ENCODE data around the gene BABAM2. TPM values are rescaled to one million over a fixed set of nuclear protein-coding genes. Genes with fewer than 3 reads are reported as not detected.
"Not testable (repeated sequence)": the region's sequence is repeated elsewhere in the genome, so short reads cannot be mapped to it uniquely, and the experiment has no call there.

BABAM2 gene
- total RNA-seq, 2 experiments from 2014 or later = 50.7 to 51.0 TPM

DNA sequence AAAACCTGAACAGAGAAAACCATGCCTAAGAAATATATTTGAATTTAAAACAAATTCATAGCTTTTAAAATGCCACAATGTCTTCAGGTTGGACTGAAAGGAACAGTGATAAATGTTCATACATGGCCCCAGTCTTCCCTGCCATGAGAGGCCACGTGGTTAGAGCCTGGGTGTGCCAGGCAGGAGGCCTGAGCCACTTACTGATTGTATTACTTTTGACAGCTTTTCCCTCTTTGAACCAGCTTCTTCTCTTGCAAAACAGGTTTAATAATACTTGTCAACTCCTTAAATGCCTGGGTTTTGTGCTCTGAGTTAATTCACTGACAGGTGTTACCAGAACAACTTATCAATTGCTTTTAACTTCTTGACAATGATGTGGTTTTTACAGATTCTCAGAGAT, 27.4 kb upstream of the BABAM2 start:
- Mint-ChIP-seq H3K36me3 (peaks cover 4% of the 10 kb centered on the region), H3K27ac (no peak overlapping the region), H3K9me3 (no peaks in the 10 kb centered on the region), H3K27me3 (peaks cover 3% of the 10 kb centered on the region), H3K4me3 (no peak overlapping the region), H3K4me1 (peaks cover 10% of the 10 kb centered on the region)
- DNase-seq = no peak
- POLR2A ChIA-PET = no interaction called here
- no peak for ATAC-seq (ENCODE audit: low read depth)

DNA sequence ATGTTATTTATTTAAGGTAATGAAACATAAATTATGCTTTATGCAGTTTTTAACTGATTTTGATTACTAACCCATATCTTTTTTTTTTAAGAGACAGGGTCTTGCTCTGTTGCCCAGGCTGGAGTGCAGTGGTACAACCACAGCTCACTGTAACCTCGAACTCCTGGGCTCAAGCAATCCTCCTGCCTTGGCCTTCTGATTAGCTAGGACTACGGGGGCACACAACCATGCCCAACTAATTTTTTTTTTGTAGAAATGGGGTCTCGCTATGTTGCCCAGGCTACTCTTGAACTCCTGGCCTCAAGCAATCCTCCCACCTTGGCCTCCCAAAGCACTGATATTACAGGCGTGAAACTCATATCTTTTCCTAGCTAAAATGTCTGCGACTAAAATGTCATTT, 26.6 kb upstream of the BABAM2 start:
- not testable (repeated sequence) for H3K4me3 Mint-ChIP-seq; DNase-seq; H3K4me1 Mint-ChIP-seq; H3K9me3 Mint-ChIP-seq; H3K27me3 Mint-ChIP-seq; ATAC-seq (ENCODE audit: low read depth); H3K36me3 Mint-ChIP-seq; H3K27ac Mint-ChIP-seq
- POLR2A ChIA-PET = interaction anchor here (0.8 kb wide), 1 partner anchor 26 kb away, joined by 3 read pairs; the partner anchor contains the start of genes BABAM2 and RBKS

DNA sequence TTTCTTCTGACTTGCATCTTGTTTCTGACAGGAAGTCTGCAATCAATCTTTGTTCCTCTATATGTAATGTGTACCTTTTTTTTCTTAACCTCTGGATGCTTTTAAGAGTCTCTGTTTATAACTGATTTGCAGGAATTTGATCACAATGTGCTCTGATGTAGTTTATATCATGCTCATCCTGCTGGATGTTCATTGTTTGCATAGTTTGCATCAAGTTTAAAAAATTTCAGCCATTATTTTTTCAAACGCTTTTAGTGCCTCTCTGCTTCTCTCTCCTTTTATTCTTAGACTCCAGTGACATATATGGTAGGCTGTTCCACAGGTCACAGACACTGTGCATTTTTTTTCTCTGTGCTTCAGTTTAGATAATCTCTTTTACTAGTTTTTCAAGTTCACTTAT, 24.3 kb upstream of the BABAM2 start:
- POLR2A ChIA-PET = interaction anchor here (0.7 kb wide), 1 partner anchor 378 kb away, joined by 3 read pairs; no protein-coding TSS in a partner anchor
- Mint-ChIP-seq H3K9me3 (no peaks in the 10 kb centered on the region), H3K4me3 (no peak overlapping the region), H3K4me1 (peaks cover 8% of the 10 kb centered on the region), H3K36me3 (peaks cover 7% of the 10 kb centered on the region), H3K27me3 (peaks cover 3% of the 10 kb centered on the region), H3K27ac (no peak overlapping the region)
- ATAC-seq (ENCODE audit: low read depth) (no peak), DNase-seq (no peak)

DNA sequence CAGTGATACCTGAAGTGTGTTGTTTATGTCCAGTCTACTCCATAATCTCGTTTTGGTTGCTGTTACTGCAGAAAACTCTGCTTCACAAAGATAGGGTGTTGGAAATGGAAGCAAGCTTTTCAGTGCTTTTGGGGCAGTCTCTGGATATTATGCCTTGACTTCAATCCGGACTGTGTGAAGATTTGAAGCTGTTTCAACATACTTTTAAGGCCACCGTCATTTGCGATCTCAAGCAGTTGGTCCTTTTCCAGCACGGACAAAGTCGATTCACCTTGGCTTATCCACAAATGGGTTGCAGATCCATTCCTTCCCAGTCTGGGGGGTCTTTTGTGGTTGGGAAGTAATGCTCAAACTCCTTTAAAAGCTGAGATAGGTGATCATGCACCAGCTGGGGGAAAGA, 20.8 kb upstream of the BABAM2 start:
- Mint-ChIP-seq H3K36me3 (peaks cover 9% of the 10 kb centered on the region), H3K27me3 (peaks cover 3% of the 10 kb centered on the region), H3K4me3 (no peak overlapping the region), H3K27ac (no peak overlapping the region), H3K9me3 (peaks cover under 1% of the 10 kb centered on the region), H3K4me1 (peaks cover 8% of the 10 kb centered on the region)
- POLR2A ChIA-PET = no interaction called here
- DNase-seq (no peak), ATAC-seq (ENCODE audit: low read depth) (no peak)

DNA sequence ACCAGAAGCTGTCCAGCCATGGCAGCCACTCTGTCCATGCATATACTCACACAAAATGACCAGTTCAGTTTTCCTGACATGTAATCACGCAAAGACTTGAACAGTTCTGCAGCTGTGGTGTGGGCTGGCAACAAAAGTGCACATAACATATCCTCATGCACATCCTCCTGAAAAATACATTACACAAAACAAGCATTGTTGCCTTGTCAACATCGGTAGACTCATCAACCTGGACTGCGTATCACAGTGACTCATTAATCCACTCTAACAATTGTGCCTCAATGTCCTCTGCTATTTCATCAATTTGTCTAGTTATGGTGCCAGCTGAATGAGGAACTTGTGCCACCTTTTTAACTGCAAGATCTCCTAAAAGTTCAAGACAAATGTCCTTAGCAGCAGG, 19.8 kb upstream of the BABAM2 start:
- Mint-ChIP-seq H3K27ac (no peak overlapping the region), H3K9me3 (peaks cover 4% of the 10 kb centered on the region), H3K4me3 (no peak overlapping the region), H3K36me3 (peaks cover 15% of the 10 kb centered on the region), H3K4me1 (peaks cover 8% of the 10 kb centered on the region), H3K27me3 (peaks cover 3% of the 10 kb centered on the region)
- POLR2A ChIA-PET = interaction anchor here (1.0 kb wide), 1 partner anchor 20 kb away, joined by 5 read pairs; the partner anchor contains the start of genes BABAM2 and RBKS
- no peak for DNase-seq
- no peak for ATAC-seq (ENCODE audit: low read depth)

DNA sequence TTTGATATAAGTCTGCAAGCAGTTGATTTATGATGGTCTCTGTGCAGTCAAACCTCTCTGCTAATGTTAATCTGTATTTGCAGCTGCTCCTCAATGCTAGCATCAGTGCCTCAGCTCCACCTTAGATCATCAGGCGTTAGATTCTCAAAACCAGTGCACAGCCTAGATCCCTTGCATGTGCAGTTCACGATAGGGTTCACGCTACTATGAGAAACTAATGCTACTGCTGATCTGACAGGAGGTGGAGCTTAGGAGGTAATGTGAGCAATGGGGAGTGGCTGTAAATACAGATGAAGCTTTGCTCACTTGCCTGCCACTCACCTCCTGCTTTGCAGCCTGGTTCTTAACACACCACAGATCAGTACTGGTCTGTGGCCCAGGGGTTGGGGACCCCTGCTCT, 18.7 kb upstream of the BABAM2 start:
- POLR2A ChIA-PET = interaction anchor here (0.6 kb wide), 1 partner anchor 22 kb away, joined by 3 read pairs; no protein-coding TSS in a partner anchor
- peaks cover 5% of the 10 kb centered on the region for H3K9me3 Mint-ChIP-seq
- peaks cover 16% of the 10 kb centered on the region for H3K36me3 Mint-ChIP-seq
- no peak overlapping the region for H3K27ac Mint-ChIP-seq
- H3K27me3 Mint-ChIP-seq = no peaks in the 10 kb centered on the region
- H3K4me3 Mint-ChIP-seq = no peak overlapping the region
- DNase-seq (no peak), ATAC-seq (ENCODE audit: low read depth) (no peak)
- peaks cover 3% of the 10 kb centered on the region for H3K4me1 Mint-ChIP-seq

DNA sequence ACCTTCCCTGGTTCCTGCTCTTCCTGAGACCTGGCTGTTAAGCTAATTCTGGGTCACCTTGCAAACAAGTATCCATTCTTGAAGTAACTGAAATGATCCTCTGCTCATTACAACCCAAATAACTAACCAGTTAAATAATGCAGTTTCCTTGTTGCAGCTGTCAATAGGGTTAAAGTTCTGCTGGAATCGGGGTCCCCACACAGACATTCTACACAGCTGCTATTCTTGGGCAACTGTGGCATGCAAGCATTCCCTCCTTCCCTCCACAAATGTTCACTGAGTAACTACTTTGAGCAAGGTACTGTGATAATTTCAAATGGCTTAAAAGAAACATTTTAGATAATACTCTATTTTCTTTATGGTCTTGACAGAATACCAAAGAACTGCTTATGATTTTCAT, 17.4 kb upstream of the BABAM2 start:
- no peak overlapping the region for H3K27ac Mint-ChIP-seq
- peaks cover 15% of the 10 kb centered on the region for H3K36me3 Mint-ChIP-seq
- peaks cover 2% of the 10 kb centered on the region for H3K4me1 Mint-ChIP-seq
- DNase-seq (no peak), ATAC-seq (ENCODE audit: low read depth) (no peak)
- no peaks in the 10 kb centered on the region for H3K27me3 Mint-ChIP-seq
- POLR2A ChIA-PET = interaction anchor here (0.6 kb wide), 1 partner anchor 17 kb away, joined by 3 read pairs; the partner anchor contains the start of genes BABAM2 and RBKS
- H3K9me3 Mint-ChIP-seq = peaks cover 7% of the 10 kb centered on the region
- H3K4me3 Mint-ChIP-seq = no peak overlapping the region

DNA sequence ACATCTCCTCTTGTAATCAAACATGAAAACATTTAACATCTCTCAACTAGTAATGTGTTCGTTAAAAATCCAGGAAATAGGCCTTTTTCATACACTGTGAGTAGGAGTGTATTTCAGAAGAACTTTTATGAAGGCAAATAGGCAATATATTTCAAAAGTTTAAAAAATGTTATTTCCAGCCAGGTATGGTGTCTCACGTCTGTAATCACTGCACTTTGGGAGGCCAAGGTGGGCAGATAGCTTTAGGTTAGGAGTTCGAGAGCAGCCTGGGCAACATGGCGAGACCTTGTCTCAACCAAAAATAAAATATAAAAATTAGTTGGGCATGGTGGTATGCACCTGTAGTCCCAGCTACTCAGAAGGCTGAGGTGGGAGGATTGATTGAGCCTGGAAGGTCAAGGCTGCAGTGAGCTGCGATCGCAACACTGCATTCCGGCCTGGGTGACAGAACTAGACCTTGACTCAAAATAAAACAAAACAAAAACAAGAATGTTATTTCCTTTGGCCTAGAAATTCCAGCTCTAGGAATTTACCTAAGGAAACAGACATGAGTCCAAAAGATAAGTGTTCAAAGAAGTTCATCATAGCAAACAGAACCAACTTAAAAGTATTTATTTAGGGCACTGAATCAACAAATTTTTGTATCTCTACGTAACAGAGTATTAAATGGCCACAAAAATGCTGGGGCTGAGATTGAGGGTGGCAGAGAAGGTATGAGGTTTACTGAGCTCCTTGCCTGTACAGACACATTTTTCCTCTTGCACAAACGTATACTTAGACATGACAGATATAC, 15.2 kb upstream of the BABAM2 start:
- Mint-ChIP-seq H3K9me3 (peaks cover 13% of the 10 kb centered on the region), H3K27ac (no peak overlapping the region), H3K4me1 (no peaks in the 10 kb centered on the region), H3K36me3 (peaks cover 14% of the 10 kb centered on the region), H3K27me3 (no peaks in the 10 kb centered on the region), H3K4me3 (no peak overlapping the region)
- DNase-seq = no peak
- ATAC-seq (ENCODE audit: low read depth) = no peak
- POLR2A ChIA-PET = no interaction called here

DNA sequence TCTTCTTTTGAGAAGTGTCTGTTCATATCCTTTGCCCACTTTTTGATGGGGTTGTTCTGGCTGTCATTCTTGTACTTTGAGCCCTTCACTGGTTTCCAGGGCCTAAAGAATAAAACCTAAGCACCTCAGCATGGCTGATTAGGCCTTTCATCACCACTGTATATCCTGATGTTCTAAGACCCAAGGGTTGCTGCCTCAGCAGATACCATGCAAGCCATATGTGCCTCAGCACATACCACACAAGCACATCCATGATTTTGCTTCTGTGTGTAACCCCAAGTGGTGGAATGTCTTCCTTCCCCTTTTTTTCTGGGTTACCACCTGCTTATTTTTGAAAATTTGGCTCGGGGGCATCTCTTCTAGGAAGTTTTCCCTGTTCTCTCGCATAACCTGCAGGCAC, 11.7 kb upstream of the BABAM2 start:
- POLR2A ChIA-PET = no interaction called here
- Mint-ChIP-seq H3K27ac (no peak overlapping the region), H3K9me3 (peaks cover 23% of the 10 kb centered on the region), H3K36me3 (peaks cover 24% of the 10 kb centered on the region), H3K27me3 (no peaks in the 10 kb centered on the region), H3K4me1 (no peaks in the 10 kb centered on the region), H3K4me3 (no peak overlapping the region)
- ATAC-seq (ENCODE audit: low read depth) (no peak), DNase-seq (no peak)

DNA sequence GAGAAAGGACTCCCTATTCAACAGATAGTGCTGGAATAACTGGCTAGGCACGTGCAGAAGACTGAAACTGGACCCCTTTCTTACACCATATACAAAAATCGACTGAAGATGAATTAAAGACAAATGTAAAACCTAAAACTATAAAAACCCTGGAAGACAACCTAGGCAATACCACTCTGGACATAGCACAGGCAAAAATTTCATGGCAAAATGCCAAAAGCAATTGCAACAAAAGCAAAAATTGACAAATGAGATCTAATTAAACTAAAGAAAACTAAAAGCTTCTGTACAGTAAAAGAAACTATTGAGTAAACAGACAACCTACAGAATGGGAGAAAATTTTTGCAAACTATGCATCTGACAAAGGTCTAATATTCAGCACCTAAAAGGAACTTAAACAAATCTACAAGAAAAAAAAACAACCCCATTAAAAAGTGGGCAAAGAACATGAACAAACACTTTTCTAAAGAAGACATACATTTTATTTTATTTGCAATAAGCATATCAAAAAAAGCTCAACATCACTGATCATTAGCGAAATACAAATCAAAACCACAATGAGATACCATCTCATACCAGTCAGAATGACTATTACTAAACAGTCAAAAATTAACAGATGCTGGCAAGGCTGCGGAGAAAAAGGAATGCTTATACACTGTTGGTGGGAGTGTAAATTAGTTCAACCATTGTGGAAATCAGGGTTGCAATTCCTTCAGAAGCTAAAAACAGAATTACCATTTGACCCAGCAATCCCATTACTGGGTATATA, 8.5 kb upstream of the BABAM2 start:
- POLR2A ChIA-PET; ATAC-seq (ENCODE audit: low read depth); H3K4me3 Mint-ChIP-seq; H3K27me3 Mint-ChIP-seq; H3K4me1 Mint-ChIP-seq; DNase-seq; H3K27ac Mint-ChIP-seq: not testable (repeated sequence)
- peaks cover 13% of the 10 kb centered on the region for H3K36me3 Mint-ChIP-seq
- H3K9me3 Mint-ChIP-seq = peaks cover 17% of the 10 kb centered on the region

DNA sequence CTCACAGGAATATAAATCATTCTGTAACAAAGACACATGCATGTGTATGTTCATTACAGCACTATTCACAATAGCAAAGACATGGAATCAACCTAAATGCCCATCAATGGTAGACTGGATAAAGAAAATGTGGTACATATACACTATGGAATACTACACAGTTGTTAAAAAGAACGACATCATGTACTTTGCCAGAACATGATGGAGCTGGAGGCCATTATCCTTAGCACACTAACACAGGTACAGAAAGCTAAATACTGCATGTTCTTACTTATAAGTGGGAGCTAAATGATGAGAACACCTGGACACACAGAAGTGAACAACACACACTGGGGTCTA, 8.0 kb upstream of the BABAM2 start:
- H3K36me3 Mint-ChIP-seq = peaks cover 12% of the 10 kb centered on the region
- H3K4me1 Mint-ChIP-seq; H3K4me3 Mint-ChIP-seq; H3K27ac Mint-ChIP-seq; DNase-seq; POLR2A ChIA-PET; ATAC-seq (ENCODE audit: low read depth); H3K27me3 Mint-ChIP-seq: not testable (repeated sequence)
- H3K9me3 Mint-ChIP-seq = peaks cover 17% of the 10 kb centered on the region

DNA sequence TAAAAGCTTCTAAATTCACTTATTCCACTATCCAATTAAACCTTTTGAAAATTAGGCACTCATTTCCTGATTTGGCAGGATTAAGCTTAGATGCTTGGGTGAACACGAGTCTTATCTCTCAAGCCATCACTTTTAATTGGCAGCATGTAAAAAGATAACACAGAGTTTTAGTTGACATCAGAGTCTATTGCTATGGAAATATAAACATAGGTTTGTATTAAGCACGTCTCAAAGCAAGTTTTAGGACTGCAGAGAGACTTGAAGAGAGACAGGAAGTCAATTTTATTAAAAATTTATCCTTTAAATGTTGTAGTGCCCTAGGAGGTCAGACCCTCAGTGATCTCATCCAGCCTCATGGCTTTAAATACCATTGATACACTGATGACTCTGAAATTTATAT, 5.9 kb upstream of the BABAM2 start:
- no peak for ATAC-seq (ENCODE audit: low read depth)
- POLR2A ChIA-PET = no interaction called here

DNA sequence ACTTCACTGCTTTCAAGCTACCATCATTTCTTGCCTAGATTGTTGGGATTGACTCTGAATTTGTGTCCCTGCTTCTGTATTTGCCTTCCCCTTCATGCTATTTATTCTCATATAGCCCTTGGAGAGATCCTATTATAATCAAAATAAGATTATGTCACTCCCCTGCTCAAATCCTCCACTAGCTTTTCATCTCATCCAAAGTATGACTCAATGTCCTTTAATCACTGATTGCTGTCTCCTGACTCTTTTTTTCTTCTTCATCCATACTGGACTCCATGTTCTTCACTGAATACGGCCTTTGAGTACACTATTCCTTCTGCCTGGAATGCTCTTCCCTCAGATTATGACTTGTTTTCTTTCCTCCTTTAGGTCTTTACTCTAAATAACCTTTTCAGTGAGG, 5.3 kb upstream of the BABAM2 start:
- no peaks in the 10 kb centered on the region for H3K27me3 Mint-ChIP-seq
- DNase-seq (no peak), ATAC-seq (ENCODE audit: low read depth) (no peak)
- peaks cover 9% of the 10 kb centered on the region for H3K9me3 Mint-ChIP-seq
- no peak overlapping the region for H3K27ac Mint-ChIP-seq
- POLR2A ChIA-PET = no interaction called here
- H3K36me3 Mint-ChIP-seq = peaks cover 10% of the 10 kb centered on the region
- H3K4me1 Mint-ChIP-seq = peaks cover 6% of the 10 kb centered on the region
- no peak overlapping the region for H3K4me3 Mint-ChIP-seq

More for the DNA sequence above, 5.9 kb upstream of the BABAM2 start:
- H3K4me3 Mint-ChIP-seq = no peak overlapping the region
- H3K9me3 Mint-ChIP-seq = peaks cover 12% of the 10 kb centered on the region
- DNase-seq = no peak
- no peak overlapping the region for H3K27ac Mint-ChIP-seq
- no peaks in the 10 kb centered on the region for H3K27me3 Mint-ChIP-seq
- H3K4me1 Mint-ChIP-seq = peaks cover 5% of the 10 kb centered on the region
- H3K36me3 Mint-ChIP-seq = peaks cover 11% of the 10 kb centered on the region

DNA sequence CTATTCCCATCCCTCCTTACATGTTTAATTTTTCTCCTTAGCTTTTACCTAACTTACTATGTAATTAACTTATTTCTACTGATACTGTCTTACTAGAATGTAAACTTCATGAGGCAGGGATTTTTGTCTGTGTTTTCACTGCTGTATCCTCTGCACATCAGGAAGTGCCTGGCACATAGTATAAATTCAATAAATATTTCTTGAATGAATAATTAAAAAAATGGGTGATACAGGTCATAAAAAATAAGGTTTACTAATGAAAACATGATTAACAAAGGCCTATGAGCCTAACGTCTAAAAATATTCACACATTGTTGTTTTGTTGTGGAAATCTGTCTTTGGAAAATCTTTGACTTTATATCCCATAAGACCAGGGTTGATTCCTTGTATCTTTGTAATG, 4.9 kb upstream of the BABAM2 start:
- no peak for ATAC-seq (ENCODE audit: low read depth)
- DNase-seq = no peak
- Mint-ChIP-seq H3K36me3 (peaks cover 7% of the 10 kb centered on the region), H3K4me1 (peaks cover 6% of the 10 kb centered on the region), H3K4me3 (no peak overlapping the region), H3K27me3 (no peaks in the 10 kb centered on the region), H3K27ac (no peak overlapping the region), H3K9me3 (peaks cover 7% of the 10 kb centered on the region)
- POLR2A ChIA-PET = no interaction called here
